GM12801 (cell line): ENCODE measurements around the gene PNMA8A.

Source experiments
- CTCF ChIP-seq: IDR thresholded peaks from one replicate; pipeline ENCODE4 v1.5.1; 2011; ENCODE audit warnings: control low read depth; ENCODE audit not compliant: insufficient read length; ENCODE audit errors: extremely low read depth

PNMA8A gene

GRCh38 chr19:46448601-46449000 is 22.8 kb downstream of the PNMA8A start:
- TF ChIP-seq CTCF = no peak

GRCh38 chr19:46447824-46448223 is 23.5 kb downstream of the PNMA8A start:
- no peak for TF ChIP-seq CTCF

GRCh38 chr19:46447006-46447405 is 24.4 kb downstream of the PNMA8A start:
- no peak for TF ChIP-seq CTCF

- no peak for TF ChIP-seq CTCF
Observed at GRCh38 chr19:46446021-46446420, 25.3 kb downstream of the PNMA8A start.

- TF ChIP-seq CTCF = no peak
Observed at GRCh38 chr19:46442808-46443450, 28.4 kb downstream of the PNMA8A start.

- no peak for TF ChIP-seq CTCF
Observed at GRCh38 chr19:46441866-46442265, 29.5 kb downstream of the PNMA8A start.

- TF ChIP-seq CTCF = no peak
Observed at GRCh38 chr19:46435009-46435408, 36.4 kb downstream of the PNMA8A start.

GRCh38 chr19:46431824-46432223 is 39.5 kb downstream of the PNMA8A start:
- no peak for TF ChIP-seq CTCF
